ENCODE measurements around the gene HPCAL1.

Gene HPCAL1

DNA sequence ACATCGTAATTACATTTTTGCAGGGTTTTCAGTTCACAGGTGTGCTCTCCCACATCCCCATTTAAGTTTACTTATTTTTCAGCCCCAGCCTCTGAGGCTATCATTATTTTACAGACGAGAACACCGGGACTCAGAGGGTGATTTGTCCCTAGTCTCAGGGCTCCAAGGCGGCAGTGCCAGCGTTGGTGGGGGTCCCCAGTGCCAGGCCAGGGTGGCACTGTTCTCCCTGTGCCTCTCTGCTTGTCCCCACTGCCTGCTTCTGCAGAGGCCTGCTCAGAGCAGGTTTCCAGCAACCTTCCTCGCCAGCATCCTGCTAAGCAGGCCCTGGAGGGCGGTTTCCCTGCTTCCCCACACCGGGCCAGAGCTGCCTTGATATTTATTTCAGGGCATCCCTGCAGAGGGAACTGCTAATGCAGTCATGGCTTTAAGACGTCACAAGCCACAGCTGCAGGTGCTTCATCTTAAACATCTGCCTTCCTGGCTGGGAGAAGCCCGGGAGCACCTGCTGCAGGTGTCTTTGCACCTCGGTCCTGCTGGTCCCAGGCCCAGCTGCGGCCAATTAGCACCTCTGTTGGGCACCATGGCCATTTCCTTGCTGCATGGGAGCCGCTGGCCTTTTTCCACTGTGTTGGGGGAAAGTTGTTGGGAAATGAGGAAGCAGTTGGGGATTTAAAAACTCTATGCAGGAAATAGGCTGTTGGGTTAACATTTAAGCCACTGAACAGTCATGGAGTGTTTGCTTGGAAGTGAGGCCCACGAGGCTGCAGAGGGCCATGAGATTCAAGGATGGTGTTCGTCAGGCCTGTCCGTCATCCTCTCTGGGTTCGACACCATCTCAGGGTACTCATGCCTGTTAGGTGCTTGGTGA lies 22.8 kb downstream of the HPCAL1 start:
- no peak for DNase-seq

DNA sequence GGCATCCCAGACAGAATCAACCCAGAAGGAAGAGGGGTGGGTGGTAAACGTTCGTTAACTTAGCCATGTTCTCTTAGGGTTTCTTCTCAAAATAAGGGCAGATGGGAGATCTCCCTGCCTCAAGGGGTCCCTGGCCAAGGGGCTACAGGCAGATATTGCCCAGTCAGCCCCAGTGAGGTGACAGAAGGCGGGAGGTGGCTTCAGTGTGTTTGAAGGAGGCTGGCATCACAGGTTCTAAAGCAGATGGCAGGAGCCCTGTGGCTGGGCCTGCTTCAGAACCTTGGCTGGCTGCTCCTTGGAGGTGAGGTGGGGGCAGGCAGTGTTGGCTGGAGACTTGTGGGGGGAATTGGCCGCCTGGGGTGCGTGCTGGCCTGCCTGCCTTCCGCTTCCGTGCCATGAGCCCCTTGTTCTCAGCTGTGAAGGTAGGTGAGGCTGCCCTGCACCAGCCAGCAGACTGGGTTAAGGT lies 23.5 kb downstream of the HPCAL1 start:
- no peak for DNase-seq

DNA sequence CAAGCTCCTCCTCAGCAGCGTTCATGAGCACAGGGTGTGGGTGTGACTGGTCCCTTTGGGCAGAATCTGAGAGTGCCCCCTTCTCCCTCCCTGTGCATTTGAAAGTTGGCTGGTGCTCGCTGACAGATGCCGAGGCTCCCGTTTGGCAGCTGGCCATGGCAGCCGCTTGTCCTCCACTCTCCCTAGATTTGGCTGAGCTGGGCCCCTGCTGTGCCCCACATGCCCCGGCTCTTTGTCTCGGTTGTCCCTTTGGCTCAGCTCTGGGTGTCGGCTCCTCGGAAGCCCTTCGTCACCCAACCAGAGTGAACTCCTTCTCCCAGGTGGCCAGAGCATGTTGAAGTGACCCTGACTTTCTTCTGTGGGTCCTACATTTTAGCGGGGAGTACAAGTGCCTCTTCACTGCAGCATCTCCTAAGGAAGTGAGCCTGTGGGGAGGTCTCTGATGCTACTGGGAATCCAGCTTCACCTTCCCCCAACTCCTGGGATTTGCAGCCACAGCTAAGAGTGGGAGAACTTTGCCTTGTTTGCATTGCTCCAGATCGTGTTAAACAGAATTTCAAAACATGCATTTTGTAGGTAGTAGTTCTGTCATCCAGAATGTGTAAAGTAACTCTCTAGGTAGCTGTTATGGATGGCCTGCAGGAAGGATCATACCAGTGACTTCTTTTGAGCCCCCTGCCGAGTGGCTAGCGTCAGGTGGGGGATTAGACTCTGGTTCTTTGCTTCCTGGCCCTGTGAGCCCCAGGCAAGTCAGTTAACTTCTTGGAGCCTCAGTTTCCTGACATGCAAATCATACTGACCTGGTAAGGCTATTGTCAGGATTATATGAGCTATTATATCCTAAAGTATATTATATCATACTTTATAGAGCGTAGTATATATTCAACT lies 24.2 kb downstream of the HPCAL1 start:
- DNase-seq = no peak

DNA sequence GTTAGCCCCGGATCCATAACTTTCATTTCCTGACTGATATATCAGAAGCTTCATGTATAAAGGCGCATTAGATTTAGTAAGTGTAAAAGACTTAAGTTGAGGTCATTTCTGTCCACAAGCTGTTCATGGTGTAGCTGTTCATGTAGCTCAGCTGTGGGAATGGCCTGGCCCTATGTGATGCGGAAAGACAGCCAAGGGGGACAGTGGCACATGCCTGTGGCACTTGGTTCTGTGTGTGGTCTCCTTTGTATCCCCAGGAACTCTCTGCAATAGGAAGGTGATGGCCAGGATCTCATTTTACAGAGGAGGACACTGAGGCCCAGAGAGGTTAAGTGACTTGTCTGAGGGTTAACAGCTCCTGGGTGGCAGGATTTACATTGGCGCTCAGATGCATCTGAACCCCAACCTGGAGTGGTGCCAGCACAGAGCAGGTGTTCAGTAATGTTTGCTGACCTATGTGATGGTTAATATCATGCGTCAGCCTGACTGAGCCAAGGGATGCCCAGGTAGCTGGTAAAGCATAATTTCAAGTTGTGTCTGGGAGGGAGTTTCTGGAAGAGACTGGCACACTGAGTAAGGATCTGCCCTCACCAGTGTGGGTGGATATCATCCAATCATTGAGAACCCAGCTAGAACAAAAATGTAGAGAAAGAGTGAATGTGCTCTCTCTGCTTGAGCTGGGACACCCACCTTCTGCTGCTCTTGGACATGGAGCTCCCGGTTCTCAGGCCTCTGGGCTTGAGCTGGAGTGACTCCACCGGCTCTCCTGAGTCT lies 25.4 kb downstream of the HPCAL1 start:
- no peak for DNase-seq

DNA sequence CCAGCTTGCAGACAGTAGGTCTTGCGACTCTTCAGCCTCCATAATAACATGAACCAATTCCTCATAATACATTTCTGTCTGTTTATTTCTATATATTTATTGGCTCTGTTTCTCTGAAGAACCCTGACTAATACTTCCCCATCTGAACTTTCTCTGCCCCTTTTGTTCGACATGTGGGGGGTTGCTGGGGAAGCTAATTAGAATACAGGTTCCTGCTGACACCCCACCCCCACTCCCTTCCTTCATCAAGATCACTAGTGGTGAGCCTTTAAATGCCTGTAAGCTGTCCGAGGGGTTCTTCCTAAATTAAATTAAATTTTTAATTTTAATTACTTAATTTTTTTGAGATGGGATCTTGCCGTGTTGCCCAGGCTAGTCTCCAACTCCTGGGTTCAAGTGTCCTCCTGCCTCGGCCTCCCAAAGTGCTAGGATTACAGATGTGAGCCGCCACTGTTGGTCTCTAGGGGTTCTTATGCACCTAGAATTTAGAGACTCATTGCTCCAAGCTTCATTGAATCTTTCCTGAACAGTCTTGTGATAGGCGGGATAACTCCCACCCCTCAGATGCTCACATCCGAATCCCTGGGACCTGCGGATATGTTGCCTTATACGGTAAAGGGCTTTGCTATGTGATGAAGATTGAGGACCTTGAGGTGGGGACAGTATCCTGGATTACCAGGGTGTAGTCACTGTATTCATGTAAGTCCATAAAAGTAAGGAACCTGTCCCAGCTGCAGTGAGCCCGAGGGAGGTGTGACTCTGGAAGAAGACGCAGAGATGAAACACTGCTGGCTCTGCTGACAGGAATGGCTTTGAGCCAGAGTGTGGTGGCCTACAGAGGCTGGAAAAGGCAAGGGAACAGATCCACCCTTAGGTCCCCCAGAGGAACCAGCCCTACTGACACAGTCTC lies 26.2 kb downstream of the HPCAL1 start:
- no peak for DNase-seq

DNA sequence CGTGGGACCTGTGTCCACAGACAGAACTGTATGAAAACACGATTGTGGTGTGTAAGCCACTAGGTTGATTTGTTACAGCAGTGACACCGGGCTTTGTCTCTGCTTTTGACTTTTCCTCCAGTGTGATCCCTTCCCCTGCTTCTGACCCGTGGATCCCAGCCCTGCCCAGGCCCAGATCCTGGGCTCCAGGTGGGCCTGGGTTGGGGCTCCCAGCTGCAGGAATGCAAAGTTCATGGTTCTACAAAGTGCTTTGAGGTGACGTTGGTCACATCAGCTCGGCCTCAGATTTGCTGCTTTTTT lies 26.8 kb downstream of the HPCAL1 start:
- no peak for DNase-seq

DNA sequence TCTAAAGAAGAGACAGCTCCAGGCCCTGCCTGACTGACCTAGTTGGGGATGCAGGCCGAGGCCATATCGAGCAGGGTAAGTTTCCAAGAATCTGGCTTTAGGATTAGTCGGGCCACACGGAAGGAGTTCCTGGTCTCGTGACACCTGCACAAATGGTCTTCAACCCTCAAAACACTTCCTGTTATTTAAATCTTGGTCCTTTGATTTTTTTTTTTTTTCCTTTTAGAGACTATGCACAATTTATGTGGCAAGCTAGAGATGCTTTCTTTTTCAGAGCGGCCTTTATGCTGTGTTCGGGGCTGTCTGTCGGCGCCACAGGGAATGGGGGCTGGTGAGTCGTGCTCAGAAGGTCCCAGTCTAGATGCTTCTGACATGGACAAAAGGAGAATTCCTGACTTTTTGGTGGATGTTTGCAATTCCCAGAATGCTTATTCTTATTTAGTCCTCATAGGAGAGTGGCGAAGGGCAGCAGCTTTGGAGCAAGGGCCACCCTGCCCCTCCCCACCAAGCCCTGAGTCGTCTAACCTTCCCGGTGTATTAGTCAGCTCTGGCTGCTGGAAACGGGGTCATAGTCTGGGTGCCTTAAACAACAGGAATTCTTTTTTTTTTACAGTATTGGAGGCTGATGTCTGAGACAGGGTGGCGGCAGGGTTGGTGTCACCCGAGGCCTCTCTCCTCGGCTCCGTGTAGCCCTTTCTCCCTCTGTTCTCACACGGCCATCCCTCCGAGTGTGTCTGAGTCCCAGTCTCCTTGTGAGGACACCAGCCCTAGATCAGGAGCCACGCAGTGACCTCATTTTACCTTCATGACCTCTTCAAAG lies 27.4 kb downstream of the HPCAL1 start:
- peak; percentile 68 for DNase-seq

DNA sequence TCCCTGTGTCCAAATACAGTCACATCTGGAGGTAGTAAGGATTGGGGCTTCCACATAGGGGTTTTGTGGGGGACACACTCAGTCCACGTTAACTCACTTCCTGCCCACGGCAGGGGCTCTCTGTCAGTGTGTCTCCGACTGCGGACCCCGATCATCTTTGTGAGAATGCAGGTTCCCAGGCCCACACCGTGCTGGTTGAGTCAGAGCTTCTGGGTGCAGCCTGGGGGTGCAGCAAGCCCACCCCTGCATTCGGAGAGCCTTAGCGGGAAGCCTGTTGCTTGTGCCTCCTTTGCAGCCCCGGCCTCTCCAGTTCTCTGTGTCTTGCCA lies 28.0 kb downstream of the HPCAL1 start:
- DNase-seq = no peak

DNA sequence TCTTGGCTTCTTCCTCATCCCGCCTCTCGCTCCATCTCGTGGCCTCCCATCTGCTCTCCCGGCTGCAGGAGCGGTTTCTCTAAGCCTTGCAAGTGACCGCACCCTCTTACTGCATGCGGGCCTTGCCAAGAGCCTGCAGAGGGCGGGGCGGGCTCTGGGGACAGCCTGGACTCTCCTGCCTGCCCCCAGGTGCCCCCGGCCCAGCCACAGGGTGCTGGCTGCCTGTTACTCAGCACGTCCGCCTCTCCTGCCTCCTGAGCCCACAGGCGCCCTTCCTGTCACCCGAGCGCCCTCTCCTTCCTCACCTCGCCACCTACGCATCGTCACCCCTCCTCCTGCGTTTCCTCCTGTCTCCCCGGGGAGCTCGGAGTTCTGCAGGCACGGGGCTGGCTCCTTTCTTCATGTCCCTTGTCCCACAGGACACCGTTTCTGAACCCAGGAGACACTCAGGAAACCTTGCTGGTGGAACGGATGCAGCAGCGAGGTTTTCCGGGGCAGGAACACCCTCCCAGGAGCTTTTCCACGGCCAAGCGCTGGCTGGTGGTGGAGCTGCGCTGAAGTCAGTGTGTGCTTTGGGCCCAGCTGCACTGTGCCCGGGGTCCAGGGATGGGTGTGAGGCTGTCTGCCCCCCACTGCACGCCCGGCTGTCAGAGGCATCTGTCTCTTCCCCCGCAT lies 28.5 kb downstream of the HPCAL1 start:
- peak; percentile 74 for DNase-seq

DNA sequence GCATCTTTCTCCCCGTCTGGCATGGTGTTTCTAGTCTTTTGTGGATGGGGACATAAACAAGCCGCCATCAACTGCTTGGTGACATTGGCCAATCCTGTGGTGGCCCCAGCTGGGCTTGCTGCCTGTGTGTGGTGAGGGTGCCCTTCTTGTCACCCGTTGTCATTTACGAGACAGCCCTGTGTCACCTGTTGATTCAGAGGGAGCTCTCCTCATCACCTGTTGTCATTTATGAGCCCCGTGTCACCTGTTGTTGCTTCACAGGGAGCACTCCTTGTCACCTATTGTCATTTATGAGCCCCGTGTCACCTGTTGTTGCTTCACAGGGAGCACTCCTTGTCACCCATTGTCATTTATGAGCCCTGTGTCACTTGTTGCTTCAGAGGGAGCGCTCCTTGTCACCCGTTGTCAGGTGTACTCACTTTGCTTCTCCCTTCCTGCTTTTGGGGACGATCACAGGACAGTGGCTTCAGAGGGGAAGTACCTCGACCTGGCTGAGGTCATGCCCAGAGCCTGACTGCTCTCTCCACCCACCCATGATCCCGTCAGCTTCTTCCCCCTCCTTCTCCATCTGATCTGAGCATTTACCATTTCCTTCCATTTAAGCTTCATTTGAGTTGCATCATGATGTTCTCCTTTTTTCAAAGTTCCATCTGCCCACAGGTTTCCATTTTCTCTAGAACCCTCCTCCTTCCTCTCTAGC lies 29.1 kb downstream of the HPCAL1 start:
- DNase-seq = peak; percentile 53

DNA sequence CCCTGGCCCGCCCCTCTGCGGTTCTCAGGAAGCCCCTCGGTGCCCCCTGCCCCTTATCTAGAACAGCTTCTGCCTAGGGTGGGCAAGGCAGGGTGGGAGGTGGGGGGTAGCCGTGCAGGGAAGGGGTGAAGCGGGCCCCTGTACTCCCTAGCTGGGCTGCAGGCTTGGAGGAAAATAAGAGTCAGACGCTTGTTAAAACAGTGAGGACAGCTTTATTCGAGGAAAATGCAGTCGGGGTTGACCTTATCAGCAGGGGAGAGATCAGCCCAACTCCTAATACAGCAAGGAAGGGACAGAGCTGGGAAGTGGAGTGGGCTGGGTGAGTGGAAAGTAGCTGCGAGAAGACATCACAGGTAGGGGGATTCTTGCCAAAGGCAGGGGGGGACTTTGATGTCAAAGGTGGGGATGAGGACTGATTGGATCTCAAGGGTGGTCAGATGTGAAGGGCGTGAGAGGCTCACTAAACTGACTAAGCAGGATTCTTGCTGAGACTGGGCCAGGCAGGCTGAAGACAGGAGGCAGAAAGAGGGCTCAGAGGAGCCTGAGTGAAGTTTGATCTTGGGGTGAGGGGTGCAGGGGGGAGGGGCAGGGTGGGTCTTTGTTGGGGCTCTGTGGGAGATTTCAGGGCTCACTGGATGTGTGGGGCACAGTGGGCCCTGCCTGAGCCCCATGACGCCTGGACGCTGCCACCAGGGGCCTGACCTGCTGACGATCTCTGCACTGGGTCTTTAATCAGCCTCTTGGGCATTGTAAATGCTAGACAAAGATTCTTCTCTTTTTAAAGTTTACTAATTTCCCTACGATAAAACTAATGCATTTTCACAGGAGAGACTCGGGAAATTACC lies 29.9 kb downstream of the HPCAL1 start:
- no peak for DNase-seq

DNA sequence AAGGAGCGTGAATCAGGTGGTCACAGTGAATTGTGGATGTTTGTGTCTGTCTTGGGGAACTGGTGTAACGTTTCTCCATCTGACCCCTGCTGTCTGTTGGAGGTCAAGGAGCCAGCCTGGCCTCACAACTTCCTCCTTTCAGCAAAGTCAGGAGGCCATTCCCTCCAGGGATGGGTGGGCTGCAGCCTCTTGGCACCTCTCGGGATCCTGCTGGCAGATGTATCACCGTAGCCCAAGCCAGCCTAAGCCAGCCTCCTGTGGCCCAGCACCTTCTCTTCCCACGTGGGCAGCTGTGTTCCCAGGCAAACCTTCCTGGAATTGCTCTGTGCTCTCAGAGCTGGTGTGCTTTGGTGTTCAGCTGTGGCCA lies 30.5 kb downstream of the HPCAL1 start:
- no peak for DNase-seq

DNA sequence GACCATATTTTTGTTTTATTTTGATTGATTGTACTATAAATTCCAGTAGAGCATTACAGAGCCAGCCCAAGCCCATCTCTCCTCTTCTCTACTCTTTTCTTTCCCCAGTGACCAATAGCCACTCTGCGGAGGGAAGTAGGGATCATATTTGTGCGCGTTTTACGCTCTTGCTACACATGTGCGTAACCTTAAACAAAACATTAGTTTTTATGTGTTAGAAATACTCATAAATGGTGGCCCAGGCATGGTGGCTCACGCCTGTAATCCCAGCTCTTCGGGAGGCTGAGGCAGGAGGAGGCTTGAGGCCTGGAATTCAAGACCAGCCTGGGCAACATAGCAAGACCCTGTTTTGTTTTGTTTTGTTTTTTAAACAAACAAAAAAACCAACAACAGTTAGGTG lies 31.3 kb downstream of the HPCAL1 start:
- DNase-seq = no peak

DNA sequence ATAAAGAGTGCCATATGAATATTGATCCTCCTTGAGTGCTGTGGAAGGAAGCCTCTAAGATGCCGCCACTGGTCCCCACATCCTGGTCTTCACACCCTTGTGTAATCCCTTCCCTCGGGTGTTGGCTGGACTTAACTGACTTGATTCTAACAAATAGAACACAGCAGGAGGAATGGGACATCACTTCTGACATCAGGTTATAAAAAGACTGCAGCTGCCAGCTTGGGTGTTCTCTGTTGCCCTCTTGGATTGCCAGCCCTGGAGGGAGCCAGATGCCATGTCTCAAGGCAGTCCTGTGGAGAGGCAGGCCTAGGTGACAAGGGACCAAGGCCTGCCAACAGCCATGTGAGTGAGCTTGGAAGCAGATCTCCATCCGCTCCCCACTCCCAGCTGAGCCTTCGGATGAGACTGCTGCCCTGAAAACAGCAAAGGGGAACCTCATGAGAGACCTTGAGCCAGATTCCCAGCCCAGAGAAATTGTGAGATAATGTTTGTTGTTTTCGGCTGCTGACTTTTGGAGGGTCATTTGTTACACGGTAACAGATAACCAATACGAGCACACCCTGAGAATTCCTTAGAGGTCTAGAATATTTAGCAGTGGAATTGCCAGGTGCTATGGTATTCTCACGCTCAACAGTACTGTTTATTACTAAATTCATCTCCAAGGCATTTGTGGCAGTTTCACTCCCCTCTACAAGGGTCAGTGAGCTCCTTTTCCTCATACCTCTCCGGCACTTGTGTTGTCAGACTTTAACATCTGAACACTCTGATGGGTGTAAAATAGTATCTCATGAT lies 32.5 kb downstream of the HPCAL1 start:
- DNase-seq = no peak

DNA sequence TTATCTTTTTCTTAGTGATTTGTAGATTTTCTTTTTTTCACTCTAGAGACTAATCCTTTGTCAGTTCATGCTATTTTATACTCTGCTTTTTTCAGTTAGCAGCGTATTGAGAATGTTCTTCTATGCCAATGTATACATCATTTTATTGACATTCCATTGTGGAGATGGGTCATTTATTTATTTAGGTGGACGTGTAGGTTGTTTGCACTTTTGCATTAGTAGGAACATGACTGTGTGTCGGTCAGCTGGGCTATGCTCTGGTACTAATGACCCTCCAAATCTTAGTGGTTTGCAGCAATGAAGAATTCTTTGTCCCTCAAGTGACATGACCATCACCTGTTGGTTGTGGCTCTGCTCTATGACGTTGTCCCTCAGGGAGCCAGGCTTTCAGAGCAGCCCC lies 33.6 kb downstream of the HPCAL1 start:
- DNase-seq = no peak

DNA sequence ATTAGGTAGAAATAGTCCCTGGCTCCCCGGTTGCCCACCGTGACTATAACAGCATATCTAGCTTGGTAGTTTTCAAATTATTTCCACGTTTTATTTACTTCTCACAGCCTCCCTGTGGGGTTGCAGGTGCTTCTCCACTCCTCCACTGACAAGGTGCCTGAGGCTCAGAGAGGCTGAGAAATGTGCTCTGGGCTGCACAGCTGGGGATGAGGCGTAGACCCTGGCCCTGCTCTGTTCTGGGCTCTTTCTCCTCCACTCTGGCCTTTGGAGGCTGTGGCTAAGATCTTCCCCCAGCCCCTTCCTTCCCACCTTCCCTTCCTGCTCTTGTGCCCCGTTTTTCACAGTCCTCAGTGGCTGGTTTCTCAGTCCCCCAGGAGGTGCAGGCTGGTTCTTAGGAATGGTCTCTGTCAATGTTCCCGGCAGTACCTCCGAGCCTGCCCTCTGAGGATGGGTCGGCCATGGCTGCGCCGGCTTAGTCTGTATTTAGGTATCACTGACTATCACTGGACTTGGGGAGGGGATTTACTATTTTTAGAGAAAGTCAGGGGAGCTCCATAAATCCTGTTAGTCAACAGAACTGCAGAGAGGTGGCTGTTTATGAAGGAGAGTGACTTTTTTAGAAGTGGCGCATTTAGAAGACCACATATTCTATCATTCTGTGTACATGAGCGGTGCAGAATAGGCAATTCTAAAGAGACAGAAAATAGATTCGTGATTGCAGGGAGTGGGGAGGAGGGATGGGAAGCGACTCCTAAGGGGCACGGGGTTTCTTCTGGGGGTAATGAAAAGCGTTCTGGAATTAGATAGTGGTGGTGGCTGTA lies 35.0 kb downstream of the HPCAL1 start:
- no peak for DNase-seq

Data from central memory CD4-positive, alpha-beta T cell (primary cell).